Measurements from ENCODE around the gene JAK2. TPM values are rescaled to one million over a fixed set of nuclear protein-coding genes. Genes with fewer than 3 reads are reported as not detected.

The JAK2 gene
- total and polyA plus RNA-seq, 2 of the 4 experiments (the other 2 are of a cell fraction) = 2.3 to 6.1 TPM

- ATAC-seq (ENCODE audit: low read depth) (no peak), DNase-seq (no peak)
- Histone ChIP-seq H3K23ac (ENCODE audit: low read depth, low read length) (no peak overlapping the region), H2AK9ac (replicated peaks; ENCODE audit: low read depth, low read length, poor library complexity) (no peak overlapping the region), H3K27ac (ENCODE audit: insufficient read depth, low read length) (no peak overlapping the region), H3K9me1 (ENCODE audit: insufficient read depth, low read length) (no peaks in the 10 kb centered on the region), H4K20me1 (ENCODE audit: insufficient read depth, low read length) (no peaks in the 10 kb centered on the region), H3K4me1 (ENCODE audit: control insufficient read depth, insufficient read depth, low read length) (no peaks in the 10 kb centered on the region), H2AK5ac (ENCODE audit: low read depth, low read length) (no peak overlapping the region), H3K36me3 (ENCODE audit: control insufficient read depth, insufficient read depth, low read length) (peaks cover 13% of the 10 kb centered on the region), H2BK5ac (ENCODE audit: low read depth, low read length, poor library complexity, severe bottlenecking) (no peak overlapping the region), H2BK120ac (ENCODE audit: low read depth, low read length) (no peak overlapping the region), H3K4me2 (ENCODE audit: low read depth, low read length) (no peak overlapping the region), H3K27me3 (ENCODE audit: control insufficient read depth, insufficient read depth, low read length) (no peaks in the 10 kb centered on the region), H3K4ac (ENCODE audit: low read depth, low read length) (no peak overlapping the region), H4K8ac (ENCODE audit: low read depth in 2 of 2, low read length in 2 of 2) (no peak overlapping the region), H3K4me3 (ENCODE audit: insufficient read depth, low read depth, low read length) (no peak overlapping the region), H4K91ac (ENCODE audit: insufficient read depth, low read depth, low read length) (no peak overlapping the region), H2BK15ac (ENCODE audit: low read depth, low read length) (no peak overlapping the region), H3K9me3 (ENCODE audit: control insufficient read depth, insufficient read depth, low read length) (no peaks in the 10 kb centered on the region), H3K56ac (ENCODE audit: extremely low read depth, insufficient read depth, low read length) (no peak overlapping the region), H3K18ac (ENCODE audit: low read depth, low read length) (no peak overlapping the region), H3K14ac (replicated peaks; ENCODE audit: low read depth, low read length) (no peak overlapping the region), H3K9ac (ENCODE audit: low read depth, low read length) (no peak overlapping the region), H3K79me1 (ENCODE audit: low read depth in 1 of 2, low read length in 2 of 2) (no peaks in the 10 kb centered on the region), H2BK20ac (ENCODE audit: low read depth, low read length) (no peak overlapping the region), H2AFZ (replicated peaks; ENCODE audit: low read length, poor library complexity) (no peak overlapping the region), H4K5ac (ENCODE audit: low read depth, low read length) (no peak overlapping the region)
- WGBS, 2 experiments (ENCODE audit: extremely low coverage in 2 of 2, insufficient read length in 1 of 2) = no CpG with 5 or more reads among the region's 1 CpG
- dilution Hi-C loops (cut with HindIII; ENCODE audit: low sequenced_read_pairs, unreplicated experiment) = no loop called here
- no peak for TF ChIP-seq POLR2A (IDR thresholded peaks at IDR 0.05; ENCODE audit: low read depth, low read length)
- no peak for TF ChIP-seq RAD21 (IDR thresholded peaks at IDR 0.05; ENCODE audit: low read length)
- TF ChIP-seq FOS (IDR thresholded peaks at IDR 0.05; ENCODE audit: low read depth, low read length) = no peak
- TF ChIP-seq MXI1 (IDR thresholded peaks at IDR 0.05; ENCODE audit: borderline replicate concordance, low read depth, low read length) = no peak
- TF ChIP-seq MAFK (IDR thresholded peaks at IDR 0.05; ENCODE audit: low read depth, low read length) = no peak
- no peak for TF ChIP-seq CHD1 (IDR thresholded peaks at IDR 0.05; ENCODE audit: low read depth, low read length)
- TF ChIP-seq NFE2L2 (IDR thresholded peaks at IDR 0.05; ENCODE audit: low read depth, low read length) = no peak
- TF ChIP-seq MAZ (IDR thresholded peaks at IDR 0.05; ENCODE audit: borderline replicate concordance, low read depth, low read length) = no peak
- no peak for TF ChIP-seq BHLHE40 (IDR thresholded peaks at IDR 0.05; ENCODE audit: low read depth, low read length)
- no peak for TF ChIP-seq SMC3 (IDR thresholded peaks at IDR 0.05; ENCODE audit: low read depth, low read length)
- ChIA-PET CTCF (no interaction called here), POLR2A (ENCODE audit: unreplicated experiment) (no interaction called here)
- no TSS peak for BruUV-seq (replicated peaks)
- intact Hi-C loops (cut with micrococcal nuclease) = no loop called here
- in situ Hi-C loops (cut with MboI; ENCODE audit: low sequenced_read_pairs) = no loop called here
These were observed 88.6 kb downstream of the JAK2 start for GRCh38 chr9:5073701-5074100.
